HL-60 (cell line): ENCODE data around the gene PDE6B.
"Not testable (repeated sequence)": the region's sequence is repeated elsewhere in the genome, so short reads cannot be mapped to it uniquely, and the experiment has no call there.

Experiments
- DNase-seq, 2 experiments: peaks; one replicate each; pipeline ENCODE4 v3.0.0-alpha.2; 2010 to 2020; ENCODE audit warnings: low read depth in 1 of 2, low spot score in 1 of 2
- H3K27ac ChIP-seq: fragments of 250-450 bp; sonication (Bioruptor Pico); replicated peaks from 2 replicates; pipeline ENCODE4 v1.5.1; 2020; ENCODE audit warnings: mild to moderate bottlenecking, moderate library complexity
- H3K27me3 ChIP-seq: fragments of 250-450 bp; sonication (Bioruptor Pico); 2 replicates; pipeline ENCODE4 v1.5.1; 2021; ENCODE audit warnings: mild to moderate bottlenecking, moderate library complexity; ENCODE audit not compliant: insufficient read depth, poor library complexity, severe bottlenecking
- H3K4me3 ChIP-seq: replicated peaks from 2 replicates; pipeline ENCODE4 v1.5.1; 2011; ENCODE audit warnings: mild to moderate bottlenecking, control low read depth, low read length; ENCODE audit not compliant: insufficient read depth
- GABPA ChIP-seq: IDR thresholded peaks from 2 replicates; pipeline ENCODE4 v1.6.1; 2012; ENCODE audit warnings: low read depth
- POLR2AphosphoS5 ChIP-seq: IDR thresholded peaks from 2 replicates; pipeline ENCODE4 v1.6.1; 2012; ENCODE audit warnings: low read depth
- REST ChIP-seq: IDR thresholded peaks from 2 replicates; pipeline ENCODE4 v1.6.1; 2012; ENCODE audit warnings: low read depth; ENCODE audit not compliant: insufficient replicate concordance
- SPI1 ChIP-seq: IDR thresholded peaks from 2 replicates; pipeline ENCODE4 v1.6.1; 2012; ENCODE audit warnings: low read depth, mild to moderate bottlenecking, borderline replicate concordance
- TF ChIP-seq, protein P1 (sequence below): IDR thresholded peaks from one replicate; pipeline ENCODE4 v1.5.1; 2011; ENCODE audit warnings: low read length, control low read depth, inconsistent platforms; ENCODE audit not compliant: insufficient read depth

Gene PDE6B

DNA sequence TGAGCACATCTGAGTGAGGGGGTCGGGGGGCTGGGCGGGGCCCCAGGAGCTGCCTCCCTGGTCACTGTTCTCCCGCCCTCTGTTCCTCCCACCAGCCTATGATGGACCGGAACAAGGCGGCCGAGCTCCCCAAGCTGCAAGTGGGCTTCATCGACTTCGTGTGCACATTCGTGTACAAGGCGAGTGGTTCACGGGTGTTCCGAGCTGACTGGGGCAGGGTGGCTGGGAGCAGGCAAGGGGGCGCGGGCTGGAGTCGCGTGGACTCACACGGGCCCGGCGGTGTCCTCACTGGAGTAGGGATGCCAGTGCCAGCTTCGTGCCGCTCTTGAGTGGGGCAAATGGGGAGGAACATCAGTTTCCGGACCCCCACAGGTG is 41.0 kb downstream of the PDE6B start:
- Histone ChIP-seq H3K4me3 (no peak overlapping the region), H3K27ac (no peak overlapping the region), H3K27me3 (peaks cover 10% of the 10 kb centered on the region)
- DNase-seq = no peak
- TF ChIP-seq, protein P1, sequence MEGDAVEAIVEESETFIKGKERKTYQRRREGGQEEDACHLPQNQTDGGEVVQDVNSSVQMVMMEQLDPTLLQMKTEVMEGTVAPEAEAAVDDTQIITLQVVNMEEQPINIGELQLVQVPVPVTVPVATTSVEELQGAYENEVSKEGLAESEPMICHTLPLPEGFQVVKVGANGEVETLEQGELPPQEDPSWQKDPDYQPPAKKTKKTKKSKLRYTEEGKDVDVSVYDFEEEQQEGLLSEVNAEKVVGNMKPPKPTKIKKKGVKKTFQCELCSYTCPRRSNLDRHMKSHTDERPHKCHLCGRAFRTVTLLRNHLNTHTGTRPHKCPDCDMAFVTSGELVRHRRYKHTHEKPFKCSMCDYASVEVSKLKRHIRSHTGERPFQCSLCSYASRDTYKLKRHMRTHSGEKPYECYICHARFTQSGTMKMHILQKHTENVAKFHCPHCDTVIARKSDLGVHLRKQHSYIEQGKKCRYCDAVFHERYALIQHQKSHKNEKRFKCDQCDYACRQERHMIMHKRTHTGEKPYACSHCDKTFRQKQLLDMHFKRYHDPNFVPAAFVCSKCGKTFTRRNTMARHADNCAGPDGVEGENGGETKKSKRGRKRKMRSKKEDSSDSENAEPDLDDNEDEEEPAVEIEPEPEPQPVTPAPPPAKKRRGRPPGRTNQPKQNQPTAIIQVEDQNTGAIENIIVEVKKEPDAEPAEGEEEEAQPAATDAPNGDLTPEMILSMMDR = no peak
- no peak for TF ChIP-seq POLR2AphosphoS5
- TF ChIP-seq GABPA = no peak
- TF ChIP-seq REST = no peak
- TF ChIP-seq SPI1 = no peak

- H3K27ac ChIP-seq = no peak overlapping the region
- DNase-seq = no peak
- no peak overlapping the region for H3K4me3 ChIP-seq
- H3K27me3 ChIP-seq = peaks cover 10% of the 10 kb centered on the region
- TF ChIP-seq, protein P1 = no peak
- TF ChIP-seq POLR2AphosphoS5 = no peak
- TF ChIP-seq SPI1 = no peak
- no peak for TF ChIP-seq GABPA
- TF ChIP-seq REST = no peak
Measured at GRCh38 chr4:666822-667544, 41.6 kb downstream of the PDE6B start.

GRCh38 chr4:667545-667925 is 42.2 kb downstream of the PDE6B start:
- TF ChIP-seq, protein P1 = no peak
- TF ChIP-seq GABPA (no peak), SPI1 (no peak), REST (no peak), POLR2AphosphoS5 (no peak)
- no peak overlapping the region for H3K27ac ChIP-seq
- peaks cover 10% of the 10 kb centered on the region for H3K27me3 ChIP-seq
- no peak overlapping the region for H3K4me3 ChIP-seq
- DNase-seq = no peak

DNA sequence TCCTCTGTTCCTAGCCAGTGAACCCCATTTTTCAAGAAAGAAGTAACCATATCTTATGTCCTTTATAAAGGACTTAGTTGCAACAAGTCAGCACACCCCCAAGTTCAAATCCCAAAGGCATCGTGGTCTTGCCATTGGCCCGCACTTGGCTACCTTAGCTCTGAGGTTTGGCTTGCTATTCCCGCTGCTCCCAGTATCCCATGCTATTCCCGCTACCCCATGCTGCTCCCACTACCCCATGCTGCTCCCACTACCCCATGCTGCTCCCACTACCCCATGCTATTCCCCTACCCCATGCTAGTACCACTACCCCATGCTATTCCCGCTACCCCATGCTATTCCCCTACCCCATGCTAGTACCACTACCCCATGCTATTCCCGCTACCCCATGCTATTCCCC is 42.8 kb downstream of the PDE6B start:
- not testable (repeated sequence) for H3K4me3 ChIP-seq, H3K27me3 ChIP-seq, H3K27ac ChIP-seq, DNase-seq

- not testable (repeated sequence) for DNase-seq, H3K4me3 ChIP-seq, H3K27me3 ChIP-seq, H3K27ac ChIP-seq
Measured at GRCh38 chr4:669806-670559, 44.6 kb downstream of the PDE6B start.
